HG03108 (cell line): Measurements from ENCODE around the gene U2AF1.
"Not testable (repeated sequence)": the region's sequence is repeated elsewhere in the genome, so short reads cannot be mapped to it uniquely, and the experiment has no call there.

Source experiments
- ATAC-seq: cut with Tn5 transposase; IDR thresholded peaks from one replicate; pipeline ENCODE4 v1.9.1; 2021; ENCODE audit warnings: moderate library complexity; ENCODE audit not compliant: unreplicated experiment

Gene U2AF1

DNA sequence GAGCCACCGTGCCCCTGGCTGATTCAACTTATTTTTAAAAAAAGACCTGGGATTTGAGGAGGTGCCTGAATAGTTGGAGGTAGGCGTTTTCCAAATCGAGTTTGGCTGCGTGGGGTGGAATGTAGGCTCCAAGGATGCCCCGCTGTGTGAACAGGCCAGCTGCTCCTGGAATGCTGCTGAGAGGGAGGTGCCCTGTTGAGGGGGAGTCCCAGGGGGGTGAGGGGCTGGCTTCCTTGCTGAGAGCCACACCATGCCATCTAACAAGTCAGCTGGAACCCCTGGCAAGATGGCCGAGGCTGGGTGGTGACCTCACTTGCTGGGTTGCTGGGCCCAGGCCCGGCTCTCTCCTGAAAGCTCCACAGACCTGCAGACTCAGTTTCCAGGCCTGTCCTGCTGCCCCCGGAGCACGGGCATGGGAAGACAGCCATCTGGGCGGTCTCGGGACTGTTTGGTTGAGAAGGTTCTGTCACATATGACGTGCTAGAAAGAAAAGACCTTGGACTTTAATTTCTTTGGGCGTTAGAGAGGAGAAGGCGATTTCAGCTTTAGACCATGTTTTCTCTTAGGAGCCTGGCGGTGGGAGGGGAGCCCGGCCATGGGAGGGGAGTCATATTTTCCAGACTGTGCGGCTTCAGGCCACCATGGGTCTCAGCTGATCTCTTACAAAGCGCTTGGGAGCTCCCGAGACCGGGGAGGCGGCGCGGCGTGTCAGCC lies 24.6 kb downstream of the U2AF1 start:
- ATAC-seq = not testable (repeated sequence)

DNA sequence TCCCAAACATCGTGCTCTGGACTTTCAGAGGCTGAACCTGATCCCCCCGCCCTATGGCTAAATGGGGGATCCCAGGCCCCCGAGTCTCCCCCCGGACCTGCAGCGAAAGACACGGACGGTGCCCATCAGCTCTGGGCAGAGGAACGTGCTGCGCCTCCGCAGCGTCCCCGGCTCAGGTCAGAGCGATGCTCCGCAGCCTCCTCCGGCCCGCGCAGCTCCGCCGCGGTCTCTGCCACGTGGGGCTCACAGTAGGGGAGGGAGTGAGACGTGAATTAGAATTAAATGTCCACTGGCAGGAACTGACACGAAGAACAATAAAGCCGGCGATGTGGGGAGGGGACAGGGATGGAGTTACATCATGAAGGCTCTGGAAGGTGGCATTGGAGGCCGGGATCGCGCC lies 30.7 kb downstream of the U2AF1 start:
- ATAC-seq = not testable (repeated sequence)

DNA sequence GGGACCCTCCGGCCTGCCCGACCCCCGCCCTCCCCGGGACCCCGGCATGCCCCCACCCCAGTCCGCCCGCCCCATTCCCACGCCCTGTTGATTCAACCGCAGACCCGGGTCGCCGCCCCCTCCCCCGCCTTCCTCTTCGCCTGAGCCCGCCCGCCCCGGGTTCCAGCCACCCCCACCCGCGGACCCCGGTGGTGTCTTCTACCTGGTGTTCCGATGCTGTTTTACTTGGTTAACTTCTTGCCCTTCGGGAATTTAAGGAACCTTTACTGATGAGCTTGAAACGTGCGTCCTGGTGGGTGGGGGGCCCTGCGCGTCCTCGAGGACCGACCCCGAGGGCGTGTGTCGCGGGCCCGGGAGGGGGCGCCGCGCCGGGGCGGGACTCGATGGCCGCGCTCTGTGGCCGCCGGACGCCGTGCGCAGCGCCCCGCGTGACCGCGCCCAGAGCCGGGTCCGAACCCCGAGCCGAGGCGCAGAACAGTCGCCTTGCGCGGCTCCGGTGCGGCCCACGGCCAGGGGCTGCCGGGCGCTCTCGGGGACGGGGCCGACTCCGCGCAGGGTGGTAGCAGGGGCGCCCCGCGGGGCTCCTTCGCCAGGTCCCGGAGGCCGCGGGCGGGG lies 31.2 kb downstream of the U2AF1 start:
- ATAC-seq = not testable (repeated sequence)

DNA sequence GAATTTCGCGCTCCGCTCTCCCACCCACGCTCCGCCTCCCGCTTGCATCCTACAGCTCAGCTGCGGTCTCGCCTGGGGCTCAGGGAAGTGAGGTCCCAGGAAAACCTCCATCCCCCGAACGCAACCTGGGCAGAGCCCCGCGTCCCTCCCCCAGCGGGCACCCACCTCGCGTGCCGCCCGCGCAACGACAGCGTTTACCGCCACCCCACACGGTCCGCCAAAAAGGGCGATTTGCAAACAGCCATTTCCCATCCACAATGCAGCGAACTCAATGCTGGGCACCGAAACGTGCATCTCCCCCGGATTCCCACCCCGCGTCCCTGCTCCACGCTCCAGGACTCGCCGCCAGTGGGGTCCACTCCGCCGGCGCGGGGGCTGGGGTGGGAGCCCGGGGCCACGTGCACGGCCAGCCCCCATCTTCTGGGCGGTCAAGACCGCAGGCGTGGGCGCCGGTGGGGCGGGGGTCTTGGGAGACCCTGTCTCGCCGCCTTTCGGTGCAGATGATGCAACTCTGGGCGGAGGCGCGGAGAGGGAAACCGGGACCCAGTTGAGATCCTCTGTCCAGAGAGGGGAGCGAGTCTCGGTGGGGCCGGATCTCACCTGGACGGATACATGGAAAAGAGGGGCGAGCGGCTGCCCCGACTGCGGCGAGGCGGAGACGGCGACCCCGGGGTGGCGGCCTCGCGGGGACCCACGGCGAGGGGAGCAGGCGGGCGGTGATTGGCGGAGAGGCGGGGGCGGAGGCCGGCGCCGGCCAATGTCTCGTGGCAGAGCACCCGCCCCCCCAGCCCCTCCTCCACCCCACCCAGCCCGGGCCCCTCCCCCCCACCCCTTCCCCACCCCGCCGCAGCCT lies 32.0 kb downstream of the U2AF1 start, which contains the start of gene CBS:
Gene CBS, minus strand, starts transcription at position 666 of the 853 bp plus-strand sequence. CDS start 3,642 bp downstream, outside the sequence.
- not testable (repeated sequence) for ATAC-seq

DNA sequence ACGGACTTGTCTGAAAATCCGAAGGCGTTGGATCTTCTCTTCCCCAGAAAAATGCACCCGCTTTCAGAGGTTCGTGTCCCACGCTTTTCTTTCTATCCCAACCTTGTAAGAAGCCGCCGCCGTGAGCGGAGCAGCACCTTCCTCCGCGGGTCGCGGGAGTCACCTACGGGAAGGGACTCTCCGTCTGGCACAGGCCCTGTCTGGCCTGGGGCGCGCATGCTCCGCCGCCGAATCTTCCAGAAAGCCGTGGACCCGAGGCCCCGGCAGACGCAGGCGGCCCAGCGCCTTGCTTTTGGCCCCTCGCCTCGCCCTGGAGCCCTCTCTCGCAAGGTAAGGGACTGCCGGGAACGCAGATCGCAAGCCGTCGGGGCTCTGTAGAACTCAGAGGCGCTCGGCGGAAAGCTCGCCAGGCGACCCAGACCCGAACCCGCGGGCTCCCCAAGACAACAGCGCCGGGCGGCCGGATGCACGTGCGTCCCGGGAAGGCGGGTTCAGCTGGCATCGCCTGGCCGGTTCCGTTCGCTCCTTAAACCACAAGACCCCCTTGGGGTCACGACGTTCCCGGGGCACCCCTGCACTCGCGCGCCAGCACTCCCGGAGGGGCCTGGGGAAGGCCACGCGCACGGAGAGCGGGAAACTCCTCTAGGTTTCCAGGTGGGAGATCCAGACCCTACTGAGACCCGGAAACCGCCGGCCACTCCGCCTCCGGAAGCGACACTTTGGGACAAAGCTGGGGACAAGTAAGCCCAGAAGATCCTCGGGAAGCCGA lies 32.8 kb downstream of the U2AF1 start:
- ATAC-seq = not testable (repeated sequence)

DNA sequence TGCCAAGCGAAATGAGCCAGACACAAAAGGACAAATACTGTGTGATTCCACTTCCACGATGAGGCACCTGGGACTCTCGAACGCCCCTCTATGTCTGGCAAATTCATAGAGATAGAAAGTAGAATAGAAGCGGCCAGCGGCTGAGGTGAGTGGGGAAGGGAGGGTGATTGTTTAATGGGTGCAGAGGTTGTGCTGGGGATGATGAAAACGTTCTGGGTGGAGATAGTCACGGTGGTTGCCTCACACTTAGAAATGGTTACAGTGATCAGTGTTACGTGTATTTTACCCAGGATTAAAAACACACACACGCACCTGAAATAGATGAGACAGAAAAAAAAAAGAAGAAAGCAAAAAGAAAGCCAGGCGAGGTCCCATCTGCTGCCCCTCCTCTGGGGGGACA lies 34.6 kb downstream of the U2AF1 start:
- not testable (repeated sequence) for ATAC-seq

DNA sequence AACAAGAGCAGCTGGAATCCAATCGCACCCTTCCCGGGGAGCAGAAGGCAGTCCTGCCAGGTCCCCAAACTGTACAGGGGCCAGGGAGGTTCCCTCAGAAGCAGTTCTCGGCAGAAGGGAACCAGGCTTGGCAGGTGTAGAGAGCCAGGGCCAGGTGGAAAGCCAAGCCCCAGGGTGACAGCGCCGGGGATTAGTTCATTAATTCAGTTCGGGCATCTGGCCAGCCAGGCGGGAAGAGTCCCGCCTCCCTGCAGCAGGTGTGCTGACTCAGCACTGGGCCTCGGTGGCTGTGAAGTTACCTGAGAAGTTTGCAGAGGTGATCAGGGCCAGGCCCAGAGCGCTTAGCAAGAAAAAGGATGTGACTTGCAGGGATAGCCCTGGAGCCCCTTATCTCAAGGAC lies 37.7 kb downstream of the U2AF1 start:
- ATAC-seq = not testable (repeated sequence)

DNA sequence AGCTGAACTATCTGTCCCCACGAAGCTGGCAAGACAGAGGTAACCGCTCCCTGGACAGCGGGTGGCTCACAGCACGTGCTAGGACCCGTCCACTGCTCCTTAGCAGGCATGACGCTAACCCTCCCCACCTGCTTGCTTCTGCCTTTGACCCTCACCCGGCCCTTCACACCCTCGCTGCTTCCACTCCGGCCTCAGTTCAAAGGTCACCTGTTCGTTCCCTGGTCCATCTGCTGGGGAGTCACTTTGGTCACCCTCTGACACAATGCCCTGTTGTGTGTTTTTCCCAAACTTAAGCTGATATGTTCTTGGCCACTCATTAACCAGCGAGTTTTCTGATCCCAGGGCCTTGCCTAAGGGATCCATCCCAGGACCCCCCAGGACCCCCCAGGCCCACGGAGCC lies 39.3 kb downstream of the U2AF1 start:
- not testable (repeated sequence) for ATAC-seq

DNA sequence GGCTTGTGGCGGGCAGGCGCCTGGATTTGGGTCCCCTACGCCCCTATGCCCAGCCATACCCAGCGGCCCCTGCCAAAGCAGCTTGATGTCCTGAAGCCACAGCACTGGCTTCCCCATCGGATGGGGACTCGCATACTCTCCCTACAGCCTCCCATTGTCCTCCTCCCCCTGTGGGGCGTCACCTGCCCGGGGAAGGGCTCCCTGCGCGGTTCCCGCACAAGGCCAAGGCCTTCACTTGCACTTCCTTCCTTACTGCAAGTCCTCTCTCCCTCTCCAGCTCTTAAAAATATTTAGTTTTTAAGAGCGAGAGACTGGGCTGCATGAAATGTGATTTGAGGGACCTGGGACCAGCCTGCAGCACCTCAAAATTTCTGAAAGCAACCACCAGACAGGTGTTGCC lies 40.7 kb downstream of the U2AF1 start:
- not testable (repeated sequence) for ATAC-seq

DNA sequence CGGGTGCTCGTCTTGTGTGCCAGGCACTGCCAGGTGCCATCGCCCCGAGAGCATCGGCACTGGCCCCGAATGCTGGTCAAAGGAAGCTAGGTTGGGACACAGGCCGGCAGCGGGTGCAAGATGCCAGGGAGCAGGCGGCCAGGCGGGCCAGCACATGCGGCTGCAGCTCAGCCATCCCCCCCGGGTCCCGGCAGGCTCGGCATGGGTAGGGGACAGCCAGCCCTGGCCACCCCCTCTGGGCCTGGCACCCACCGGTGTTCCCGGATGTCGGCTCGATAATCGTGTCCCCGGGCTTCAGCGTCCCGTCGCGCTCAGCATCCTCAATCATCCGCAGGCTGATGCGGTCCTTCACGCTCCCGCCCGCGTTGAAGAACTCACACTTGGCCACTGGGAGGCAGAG lies 41.4 kb downstream of the U2AF1 start:
- not testable (repeated sequence) for ATAC-seq

DNA sequence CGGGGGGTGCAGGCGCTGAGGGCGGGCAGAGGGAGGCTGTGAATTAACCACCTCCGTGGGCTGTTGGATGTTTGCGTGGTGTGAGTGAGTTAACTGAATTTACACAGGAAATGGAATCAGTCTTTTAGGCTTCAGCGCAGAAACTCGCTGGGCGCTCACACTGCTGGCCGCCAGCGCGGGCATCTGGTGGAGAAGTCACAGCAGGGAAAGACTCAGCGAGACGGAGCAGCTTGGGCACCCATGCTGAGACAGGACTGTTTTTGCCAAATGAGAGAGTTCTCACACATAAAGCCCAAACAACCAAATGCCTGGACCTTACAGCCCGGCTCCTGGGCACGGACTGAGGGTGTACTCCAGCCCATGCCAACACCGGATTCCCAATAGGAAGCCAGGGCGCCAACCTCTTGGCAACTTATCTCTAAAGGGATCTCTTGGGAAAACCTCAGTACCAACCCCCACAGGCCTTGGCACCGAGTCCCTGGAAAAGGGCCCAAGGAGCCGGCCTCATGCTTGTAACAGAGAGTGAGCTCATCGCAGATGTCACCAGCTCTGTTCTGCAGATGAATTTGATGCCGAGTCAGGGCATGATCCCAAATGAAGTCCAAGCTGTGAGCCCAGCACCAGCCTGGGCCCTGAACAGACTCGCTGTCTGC lies 43.0 kb downstream of the U2AF1 start:
- ATAC-seq = not testable (repeated sequence)

DNA sequence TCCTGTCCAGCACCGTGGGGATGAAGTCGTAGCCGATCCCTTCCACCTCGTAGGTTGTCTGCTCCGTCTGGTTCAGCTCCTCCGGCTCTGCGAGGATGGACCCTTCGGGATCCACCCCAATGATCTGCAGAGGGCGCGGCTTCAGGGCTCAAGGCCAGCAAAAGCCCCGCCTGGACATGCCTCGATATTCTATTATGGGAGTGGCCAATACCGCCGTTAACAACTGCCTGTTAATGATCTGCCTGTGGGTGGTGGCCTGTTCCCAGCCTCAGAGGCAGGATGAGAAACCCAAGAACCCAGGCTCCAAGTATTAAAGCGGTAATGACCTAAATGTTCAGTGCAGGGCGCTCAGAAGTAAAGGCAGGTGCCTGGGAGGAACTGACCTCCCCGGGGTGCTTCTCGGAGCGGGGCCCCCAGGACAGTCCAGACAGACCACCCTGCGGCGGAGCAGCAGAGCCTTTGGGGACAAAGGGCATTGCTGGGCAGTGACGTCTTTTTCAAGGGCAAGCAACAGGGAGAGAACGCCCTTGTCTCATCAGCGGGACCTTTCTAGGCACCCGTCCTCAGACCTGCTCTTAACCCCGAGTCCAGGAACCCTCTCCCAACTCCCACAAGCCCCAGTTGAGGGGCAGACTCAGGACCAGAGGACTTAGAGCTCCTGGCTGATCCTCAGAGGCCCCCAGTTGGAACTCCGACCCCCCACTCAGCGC lies 44.3 kb downstream of the U2AF1 start:
- ATAC-seq = not testable (repeated sequence)

DNA sequence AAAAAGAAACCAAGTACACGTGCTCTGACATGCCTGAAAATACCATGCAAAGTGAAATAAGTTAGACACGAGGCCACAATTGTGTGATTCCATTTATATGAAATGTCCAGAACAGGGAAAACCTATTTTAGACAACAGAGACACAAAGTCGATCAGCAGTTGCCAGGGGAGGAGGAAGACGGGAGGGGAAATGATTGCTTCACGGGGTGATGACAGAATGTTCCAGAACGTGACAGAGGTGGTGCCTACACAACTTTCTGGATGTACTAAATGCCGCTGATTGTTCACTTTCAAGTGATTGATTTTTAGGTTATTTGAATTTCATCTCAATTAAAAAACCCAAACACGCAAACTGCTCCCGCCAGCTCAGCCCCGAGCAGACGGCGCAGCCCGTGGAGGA lies 54.3 kb downstream of the U2AF1 start:
- not testable (repeated sequence) for ATAC-seq

DNA sequence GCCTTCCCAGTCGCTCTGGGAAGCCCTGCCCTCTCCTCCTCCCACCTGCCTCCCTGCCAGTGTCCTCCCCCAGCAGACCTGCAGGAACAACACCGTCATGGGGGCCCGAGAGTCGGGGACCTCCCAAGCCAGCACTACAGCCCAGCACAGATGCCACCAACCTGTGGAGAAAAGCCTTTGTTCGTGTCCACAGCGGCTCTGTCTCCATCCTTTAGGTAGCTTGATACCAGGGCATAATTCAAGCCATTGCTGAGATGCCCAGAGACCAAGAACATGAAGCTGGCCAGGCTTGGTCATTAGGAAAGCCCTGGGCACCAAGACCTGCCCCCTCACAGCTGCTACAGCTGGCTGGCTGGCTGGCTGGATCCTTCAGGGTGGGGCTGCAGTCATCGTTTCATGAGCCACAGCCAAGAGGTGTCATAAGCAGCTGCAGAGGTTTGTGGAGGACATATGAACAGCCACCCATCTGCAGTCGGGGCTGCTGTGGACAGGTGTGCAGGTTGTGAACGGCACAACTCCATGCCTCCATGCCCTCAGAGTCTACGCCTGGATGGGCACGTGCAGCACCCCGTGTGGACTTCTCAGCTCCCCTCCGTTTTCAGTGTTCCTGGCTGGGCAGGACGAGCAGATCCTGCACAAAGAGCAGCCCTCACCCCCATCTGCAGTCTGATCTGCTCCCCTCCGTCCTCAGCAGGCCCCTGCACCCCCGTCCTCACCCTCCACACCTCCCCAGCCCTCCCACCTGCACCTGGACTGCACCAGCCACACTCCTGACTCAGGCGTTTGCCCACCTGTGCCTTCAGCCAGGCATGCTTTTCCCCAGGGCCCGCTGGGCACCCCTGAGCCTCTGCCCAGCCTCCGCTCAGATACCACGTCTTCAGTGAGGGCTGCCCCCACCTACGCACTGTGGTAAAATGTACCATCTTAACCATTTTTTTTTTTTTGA lies 61.2 kb downstream of the U2AF1 start:
- ATAC-seq = not testable (repeated sequence)

DNA sequence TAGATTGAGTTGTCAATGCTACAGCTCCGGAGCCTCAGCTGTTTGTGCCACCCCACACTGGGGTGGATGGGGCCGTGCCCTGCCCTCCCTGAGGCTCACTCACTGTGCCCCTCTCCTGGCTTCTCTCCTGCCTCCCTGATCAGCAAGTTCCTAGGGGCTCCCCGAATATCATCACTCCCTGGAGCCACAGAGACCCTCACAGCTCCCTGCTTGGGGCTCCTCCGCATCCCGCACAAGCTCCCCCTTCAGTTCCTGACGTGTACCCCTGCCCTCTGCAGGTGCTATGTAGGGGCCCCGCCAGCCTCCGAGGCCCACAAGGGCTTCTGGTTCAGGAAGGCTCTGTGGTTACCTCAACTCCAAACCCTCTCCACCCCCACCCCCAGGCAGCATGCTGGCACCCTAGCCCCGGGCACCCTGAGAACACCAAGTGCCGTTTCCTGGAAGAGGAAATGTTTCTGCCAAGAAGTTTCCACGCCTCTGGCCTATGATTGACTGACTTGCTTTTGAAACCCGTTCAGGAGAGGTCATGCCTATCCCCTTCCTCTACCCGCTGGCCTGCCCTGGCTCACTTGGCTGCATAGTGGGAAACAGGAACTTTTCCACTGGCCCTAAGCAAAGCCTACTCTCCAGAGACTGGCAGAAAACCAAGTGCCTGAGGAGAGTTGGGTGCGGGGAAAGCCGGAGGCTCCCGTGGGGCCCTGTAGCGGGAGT lies 62.0 kb downstream of the U2AF1 start:
- ATAC-seq = not testable (repeated sequence)

DNA sequence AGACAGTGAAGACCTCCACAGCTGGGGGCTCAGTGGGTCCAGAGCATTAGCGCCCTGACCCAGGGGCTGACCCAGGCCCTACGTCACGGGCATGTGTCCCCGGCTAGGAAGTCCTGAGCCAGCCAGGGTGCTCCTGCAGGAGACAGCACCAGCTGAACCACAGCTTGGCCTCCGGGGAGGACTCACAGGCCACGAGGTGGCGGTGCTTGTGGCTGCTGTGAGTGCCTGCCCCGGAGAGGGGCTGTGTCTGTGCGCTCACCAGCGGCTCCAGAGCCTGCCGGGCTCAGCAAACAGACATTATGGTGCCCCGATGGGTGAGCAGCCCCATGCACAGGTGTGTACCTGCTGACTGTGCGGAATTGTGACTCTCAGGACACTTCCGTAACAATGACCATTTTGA lies 62.8 kb downstream of the U2AF1 start:
- not testable (repeated sequence) for ATAC-seq

DNA sequence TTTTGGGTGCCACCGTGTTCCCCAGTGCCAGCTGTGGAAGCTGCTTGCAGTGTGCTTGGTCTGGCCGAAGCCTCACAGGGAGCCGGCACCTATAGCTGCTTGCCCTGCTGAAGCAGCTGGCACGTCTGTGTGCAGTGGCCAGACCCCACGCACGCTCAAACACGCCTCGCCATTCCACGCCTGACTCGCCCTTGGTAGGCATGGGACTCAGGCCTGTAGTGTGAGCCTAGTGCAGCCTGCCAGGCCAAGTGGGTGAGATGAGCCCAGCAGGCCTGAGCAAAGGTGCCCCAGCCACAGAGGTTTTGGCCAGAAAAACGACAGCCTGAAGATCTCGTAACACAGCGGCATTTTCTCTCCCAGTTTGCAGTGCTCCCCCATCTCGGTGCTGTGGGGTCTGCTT lies 64.1 kb downstream of the U2AF1 start:
- not testable (repeated sequence) for ATAC-seq
